ENCODE results near the gene CELF5. TPM values are rescaled to one million over a fixed set of nuclear protein-coding genes. Genes with fewer than 3 reads are reported as not detected.

CELF5 gene
- total and polyA plus RNA-seq, 2 donors (not counting 1 experiment from before 2014, with no cell fraction given): 0.15 TPM; not detected in 1

DNA sequence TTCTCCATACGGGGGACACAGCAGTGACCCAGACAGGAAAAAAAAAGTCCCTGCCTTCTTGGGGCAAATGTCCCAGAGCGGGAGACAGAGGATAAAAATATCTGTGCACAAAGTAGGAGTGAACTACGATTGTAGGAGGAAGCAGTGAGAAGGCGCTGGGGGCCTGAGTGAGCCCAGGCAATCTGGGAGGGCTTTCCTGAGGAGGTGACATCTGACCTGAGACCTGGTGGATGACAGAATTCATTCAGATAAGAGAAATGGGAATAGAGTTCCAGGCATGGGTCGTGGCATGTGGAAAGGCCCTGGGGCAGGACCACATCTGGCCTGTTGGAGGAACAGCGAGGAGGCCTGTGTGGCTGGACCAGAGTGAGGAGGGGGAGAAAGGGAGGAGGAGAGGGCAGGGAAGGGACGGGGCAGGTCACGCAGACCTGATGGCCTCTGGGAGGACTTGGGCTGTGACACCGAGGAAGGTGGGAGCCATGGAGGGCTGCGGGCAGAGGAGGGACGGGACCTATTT, 91.7 kb downstream of the CELF5 start:
- no peaks in the 10 kb centered on the region for H3K9me3 Mint-ChIP-seq (ENCODE audit: insufficient read depth)
- H2AFZ ChIP-seq (ENCODE audit: insufficient read depth, low read depth, low read length, poor library complexity, severe bottlenecking): no peak overlapping the region
- H3K27me3 Mint-ChIP-seq: peaks cover 27% of the 10 kb centered on the region
- H3K4me1 Mint-ChIP-seq: no peaks in the 10 kb centered on the region
- no peak for DNase-seq
- H3K9ac ChIP-seq (ENCODE audit: low read length): no peak overlapping the region
- no peak overlapping the region for H3K4me2 ChIP-seq (replicated peaks; ENCODE audit: low read depth, low read length, poor library complexity, severe bottlenecking)
- 79% methylated on average over 11 of the region's 11 CpGs for WGBS (ENCODE audit: insufficient coverage)
- peaks cover 0 to 29% (median 5%) of the 10 kb centered on the region in 4 experiments for H3K27me3 ChIP-seq (replicated peaks in 1 of 4; ENCODE audit: control extremely low read depth in 1 of 4, control insufficient read depth in 3 of 4, insufficient read depth in 4 of 4, low read length in 3 of 4)
- H3K4me3 Mint-ChIP-seq: no peak overlapping the region
- intact Hi-C loops (cut with micrococcal nuclease): no loop called here
- no peaks in the 10 kb centered on the region for H3K36me3 ChIP-seq (replicated peaks in 1 of 2; ENCODE audit: control extremely low read depth in 1 of 2, control insufficient read depth in 1 of 2, extremely low read depth in 1 of 2, insufficient read depth in 2 of 2, low read length in 1 of 2)
- POLR2A ChIA-PET: no interaction called here
- H3K4me1 ChIP-seq (ENCODE audit: control insufficient read depth in 2 of 2, insufficient read depth in 2 of 2, low read length in 2 of 2): no peaks in the 10 kb centered on the region
- H3K9me3 ChIP-seq (ENCODE audit: control extremely low read depth in 1 of 3, control insufficient read depth in 2 of 3, insufficient read depth in 1 of 3, low read length in 2 of 3): peaks cover 0 to 2% (median 0%) of the 10 kb centered on the region in 3 donors
- no peak overlapping the region for H3K27ac ChIP-seq (ENCODE audit: low read length in 2 of 2)
- TF ChIP-seq EZH2 (IDR thresholded peaks at IDR 0.05; ENCODE audit: borderline replicate concordance, insufficient read depth, low read depth, low read length, poor library complexity, severe bottlenecking) (no peak), CTCF (IDR thresholded peaks at IDR 0.05) (no peak)
- CTCF ChIA-PET: no interaction called here
- ATAC-seq (ENCODE audit: low read depth): no peak
- no peak overlapping the region for H3K27ac Mint-ChIP-seq
- no peaks in the 10 kb centered on the region for H3K79me2 ChIP-seq (ENCODE audit: control insufficient read depth, insufficient read depth, low read length)
- no peak overlapping the region for H3K4me3 ChIP-seq (ENCODE audit: control extremely low read depth in 1 of 5, extremely low read depth in 1 of 5, insufficient read depth in 1 of 5, low read depth in 2 of 5, low read length in 4 of 5)
- H4K20me1 ChIP-seq (ENCODE audit: control insufficient read depth, insufficient read depth, low read length, poor library complexity, severe bottlenecking): no peaks in the 10 kb centered on the region

DNA sequence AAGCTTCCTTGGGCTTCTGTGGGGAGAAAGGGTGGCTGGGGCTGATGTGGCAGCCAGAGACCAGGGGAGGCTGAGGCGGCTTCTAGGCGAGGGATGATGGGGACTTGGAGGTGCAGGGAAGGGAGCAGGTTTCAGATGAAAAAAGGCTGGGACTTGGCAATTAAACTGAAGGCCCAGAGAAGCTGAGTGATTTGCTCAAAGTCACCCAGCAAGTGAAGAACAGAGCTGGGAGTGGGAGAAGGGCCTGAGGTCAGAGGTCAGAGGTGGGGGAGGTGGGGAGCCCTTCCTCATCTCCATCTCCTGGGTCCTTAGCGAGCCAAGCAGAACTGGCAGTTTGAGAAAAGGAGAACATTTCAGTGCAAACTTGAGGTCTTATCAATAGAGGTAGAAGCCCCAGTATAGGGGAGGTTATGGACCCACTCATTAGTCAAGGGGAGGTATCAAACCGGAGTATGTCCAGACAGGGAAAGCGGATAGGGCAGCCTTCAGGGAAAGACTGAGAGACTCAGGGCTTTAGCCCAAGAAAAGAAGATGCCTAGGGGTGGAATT, 92.3 kb downstream of the CELF5 start:
- H3K27ac Mint-ChIP-seq: no peak overlapping the region
- peaks cover 0 to 27% (median 1%) of the 10 kb centered on the region in 4 experiments for H3K27me3 ChIP-seq (replicated peaks in 1 of 4; ENCODE audit: control extremely low read depth in 1 of 4, control insufficient read depth in 3 of 4, insufficient read depth in 4 of 4, low read length in 3 of 4)
- H3K4me3 ChIP-seq (ENCODE audit: control extremely low read depth in 1 of 5, extremely low read depth in 1 of 5, insufficient read depth in 1 of 5, low read depth in 2 of 5, low read length in 4 of 5): no peak overlapping the region
- no peak overlapping the region for H3K9ac ChIP-seq (ENCODE audit: low read length)
- no peak for DNase-seq
- CTCF ChIA-PET: no interaction called here
- no peak overlapping the region for H3K4me2 ChIP-seq (replicated peaks; ENCODE audit: low read depth, low read length, poor library complexity, severe bottlenecking)
- WGBS (ENCODE audit: insufficient coverage): 84% methylated on average over 4 of the region's 5 CpGs
- ATAC-seq (ENCODE audit: low read depth): no peak
- peaks cover 28% of the 10 kb centered on the region for H3K27me3 Mint-ChIP-seq
- H4K20me1 ChIP-seq (ENCODE audit: control insufficient read depth, insufficient read depth, low read length, poor library complexity, severe bottlenecking): no peaks in the 10 kb centered on the region
- POLR2A ChIA-PET: no interaction called here
- no peak overlapping the region for H2AFZ ChIP-seq (ENCODE audit: insufficient read depth, low read depth, low read length, poor library complexity, severe bottlenecking)
- H3K4me1 ChIP-seq (ENCODE audit: control insufficient read depth in 2 of 2, insufficient read depth in 2 of 2, low read length in 2 of 2): no peaks in the 10 kb centered on the region
- no peaks in the 10 kb centered on the region for H3K79me2 ChIP-seq (ENCODE audit: control insufficient read depth, insufficient read depth, low read length)
- H3K36me3 ChIP-seq (replicated peaks in 1 of 2; ENCODE audit: control extremely low read depth in 1 of 2, control insufficient read depth in 1 of 2, extremely low read depth in 1 of 2, insufficient read depth in 2 of 2, low read length in 1 of 2): no peaks in the 10 kb centered on the region
- H3K9me3 Mint-ChIP-seq (ENCODE audit: insufficient read depth): no peaks in the 10 kb centered on the region
- no peaks in the 10 kb centered on the region for H3K4me1 Mint-ChIP-seq
- H3K9me3 ChIP-seq (ENCODE audit: control extremely low read depth in 1 of 3, control insufficient read depth in 2 of 3, insufficient read depth in 1 of 3, low read length in 2 of 3): peaks cover 0 to 2% (median 0%) of the 10 kb centered on the region in 3 donors
- no peak overlapping the region for H3K4me3 Mint-ChIP-seq
- TF ChIP-seq EZH2 (IDR thresholded peaks at IDR 0.05; ENCODE audit: borderline replicate concordance, insufficient read depth, low read depth, low read length, poor library complexity, severe bottlenecking): no peak
- no peak for TF ChIP-seq CTCF (IDR thresholded peaks at IDR 0.05)
- intact Hi-C loops (cut with micrococcal nuclease): no loop called here
- H3K27ac ChIP-seq (ENCODE audit: low read length in 2 of 2): no peak overlapping the region

All from B cell (primary cell).